GM18508 (cell line): Measurements from ENCODE around the gene KRT23.

Experiments used
- ATAC-seq: cut with Tn5 transposase; IDR thresholded peaks from one replicate; pipeline ENCODE4 v1.9.1; 2021; ENCODE audit warnings: moderate number of reproducible peaks; ENCODE audit not compliant: insufficient read depth, unreplicated experiment

KRT23 gene

GRCh38 chr17:40937384-40937819 is at the start of gene KRT23:
Gene KRT23 (minus strand): TSS chr17:40937646. CDS start chr17:40936603, 1,043 bp downstream.
- ATAC-seq = no peak

- ATAC-seq = no peak
These were observed 49.5 kb upstream of the KRT23 start for GRCh38 chr17:40986920-40987319.

GRCh38 chr17:40984226-40984625 is 46.8 kb upstream of the KRT23 start, which contains the start of gene KRT40:
Gene KRT40 (minus strand): TSS chr17:40984326. CDS start chr17:40984273, 53 bp downstream.
- ATAC-seq = no peak

- no peak for ATAC-seq
These were observed 43.7 kb upstream of the KRT23 start for GRCh38 chr17:40981115-40981514.

GRCh38 chr17:40980596-40980995 is 43.1 kb upstream of the KRT23 start:
- no peak for ATAC-seq

GRCh38 chr17:40980117-40980516 is 42.7 kb upstream of the KRT23 start:
- ATAC-seq = no peak

GRCh38 chr17:40978575-40979151 is 41.2 kb upstream of the KRT23 start:
- no peak for ATAC-seq

GRCh38 chr17:40975516-40975915 is 38.1 kb upstream of the KRT23 start:
- ATAC-seq = no peak

- no peak for ATAC-seq
These were observed 36.9 kb upstream of the KRT23 start for GRCh38 chr17:40974366-40974765.

GRCh38 chr17:40967582-40967981 is 30.1 kb upstream of the KRT23 start:
- ATAC-seq = no peak

- no peak for ATAC-seq
These were observed 29.4 kb upstream of the KRT23 start, which contains the start of gene KRT39 for GRCh38 chr17:40966848-40967247. Gene KRT39 (minus strand): TSS chr17:40966948. CDS start chr17:40966856, 92 bp downstream.

GRCh38 chr17:40963838-40964237 is 26.4 kb upstream of the KRT23 start:
- ATAC-seq = no peak

- no peak for ATAC-seq
These were observed 24.7 kb upstream of the KRT23 start for GRCh38 chr17:40962059-40962561.

- ATAC-seq = no peak
These were observed 24.1 kb upstream of the KRT23 start for GRCh38 chr17:40961591-40961990.

GRCh38 chr17:40960144-40960543 is 22.7 kb upstream of the KRT23 start:
- ATAC-seq = no peak

GRCh38 chr17:40958086-40958953 is 20.9 kb upstream of the KRT23 start:
- ATAC-seq = no peak

GRCh38 chr17:40956401-40957254 is 19.2 kb upstream of the KRT23 start:
- no peak for ATAC-seq

GRCh38 chr17:40953881-40954280 is 16.4 kb upstream of the KRT23 start:
- no peak for ATAC-seq

GRCh38 chr17:40952661-40953060 is 15.2 kb upstream of the KRT23 start:
- no peak for ATAC-seq

- no peak for ATAC-seq
These were observed 14.7 kb upstream of the KRT23 start for GRCh38 chr17:40952154-40952553.
